Smooth muscle cell (in vitro differentiated cells): Measurements from ENCODE around the gene GPR55. TPM values are rescaled to one million over a fixed set of nuclear protein-coding genes. Genes with fewer than 3 reads are reported as not detected.

Experiments used
- DNase-seq: peaks from one replicate; lab custom pipeline; 2025; ENCODE audit not compliant: unreplicated experiment; lab: John Stamatoyannopoulos, UW
- H2AFZ ChIP-seq: fragments of 200-600 bp; sonication (generic); 2 replicates; pipeline ENCODE4 v1.6.0; 2016; ENCODE audit warnings: antibody characterized with exemption, low read depth, mild to moderate bottlenecking
- H3F3A ChIP-seq: fragments of 200-600 bp; sonication (generic); 2 replicates; pipeline ENCODE4 v1.6.0; 2017; ENCODE audit warnings: antibody characterized with exemption, low read depth
- H3K27ac ChIP-seq: fragments of 200-600 bp; sonication (generic); 2 replicates; pipeline ENCODE4 v1.5.1; 2016; ENCODE audit warnings: low read depth, mild to moderate bottlenecking
- H3K27me3 ChIP-seq: fragments of 200-600 bp; sonication (generic); 2 replicates; pipeline ENCODE4 v1.6.1; 2016; ENCODE audit warnings: low read depth, mild to moderate bottlenecking
- H3K36me3 ChIP-seq: fragments of 200-600 bp; sonication (generic); 2 replicates; pipeline ENCODE4 v1.5.1; 2016; ENCODE audit warnings: low read depth
- H3K4me1 ChIP-seq: fragments of 200-600 bp; sonication (generic); 2 replicates; pipeline ENCODE4 v1.5.1; 2016; ENCODE audit warnings: low read depth
- H3K4me2 ChIP-seq: fragments of 200-600 bp; sonication (generic); 2 replicates; pipeline ENCODE4 v1.6.0; 2016; ENCODE audit warnings: mild to moderate bottlenecking
- H3K4me3 ChIP-seq: fragments of 200-600 bp; sonication (generic); 2 replicates; pipeline ENCODE4 v1.5.1; 2016; ENCODE audit warnings: mild to moderate bottlenecking
- H3K79me2 ChIP-seq: fragments of 200-600 bp; sonication (generic); 2 replicates; pipeline ENCODE4 v1.6.0; 2016; ENCODE audit warnings: low read depth, mild to moderate bottlenecking
- H3K9ac ChIP-seq: fragments of 200-600 bp; sonication (generic); 2 replicates; pipeline ENCODE4 v1.6.0; 2016; ENCODE audit warnings: low read depth
- H3K9me3 ChIP-seq: fragments of 200-600 bp; sonication (generic); replicated peaks from 2 replicates; pipeline ENCODE4 v1.5.1; 2016; ENCODE audit warnings: low read depth
- H4K20me1 ChIP-seq: fragments of 200-600 bp; sonication (generic); 2 replicates; pipeline ENCODE4 v1.6.0; 2016; ENCODE audit warnings: low read depth
- WGBS: methylation state at CpG from one replicate; pipeline ENCODE4 v1.1.7; 2016; ENCODE audit warnings: low lambda C conversion rate; 5-methylcytosine and 5-hydroxymethylcytosine counted together
- polyA plus RNA-seq: library from polyadenylated mRNA; unstranded; fragments of >200 nt; fragmentation: Nextera tagmentation; extraction: Ambion mirVana; gene quantifications from 2 replicates; pipeline ENCODE4 v1.2.1, GENCODE V29; 2016
- total RNA-seq: library from RNA; depleted of rRNA; stranded (reverse); fragments of >200 nt; gene quantifications from 2 replicates; pipeline ENCODE4 v1.2.3, GENCODE V29; 2014
- TF ChIP-seq, protein P1 (sequence below): fragments of 200-600 bp; sonication (generic); IDR thresholded peaks from 2 replicates; pipeline ENCODE4 v1.5.1; 2017; ENCODE audit warnings: borderline replicate concordance, mild to moderate bottlenecking, antibody characterized with exemption; ENCODE audit not compliant: insufficient read depth, poor library complexity, severe bottlenecking

The GPR55 gene
- total and polyA plus RNA-seq, 2 experiments from 2014 or later: not detected

DNA sequence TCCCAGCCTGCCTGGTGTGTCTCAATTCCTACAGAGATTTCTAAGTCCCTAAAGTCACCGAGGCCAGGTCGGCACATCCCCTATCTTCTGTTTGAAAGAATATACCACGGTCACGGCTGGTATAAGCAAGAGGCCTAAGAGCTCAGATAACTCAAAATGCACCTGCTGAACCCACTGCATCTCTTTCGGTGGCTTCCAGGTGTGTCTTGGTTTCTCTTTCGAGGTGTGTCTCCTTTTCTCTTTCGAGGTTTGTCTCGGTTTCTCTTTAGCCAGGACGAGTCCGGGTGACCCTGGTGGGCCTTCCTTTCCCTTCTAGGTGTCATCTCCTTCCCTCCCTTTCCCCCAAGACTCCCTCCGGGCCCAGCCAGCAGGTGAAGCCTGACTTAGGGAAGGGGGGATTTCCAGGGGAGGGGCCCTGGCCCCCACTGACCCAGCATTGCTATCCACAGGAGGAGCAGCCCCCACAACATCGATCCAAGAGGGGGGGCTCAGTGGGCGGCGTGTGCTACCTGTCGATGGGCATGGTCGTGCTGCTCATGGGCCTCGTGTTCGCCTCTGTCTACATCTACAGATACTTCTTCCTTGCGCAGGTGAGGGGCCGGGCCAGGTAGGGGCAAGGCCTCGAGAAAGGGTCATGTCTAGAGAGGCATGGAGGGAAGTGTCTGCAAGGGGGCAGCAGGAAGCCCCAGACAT is 51.9 kb downstream of the GPR55 start:
- Histone ChIP-seq H4K20me1 (peaks cover 86% of the 10 kb centered on the region), H3K79me2 (peaks cover 45% of the 10 kb centered on the region), H3K9me3 (no peaks in the 10 kb centered on the region), H3K4me2 (no peak overlapping the region), H3K27me3 (no peaks in the 10 kb centered on the region), H2AFZ (no peak overlapping the region), H3F3A (no peaks in the 10 kb centered on the region), H3K4me1 (peaks cover 31% of the 10 kb centered on the region), H3K36me3 (no peaks in the 10 kb centered on the region), H3K27ac (no peak overlapping the region), H3K9ac (no peak overlapping the region), H3K4me3 (no peak overlapping the region)
- TF ChIP-seq, protein P1, sequence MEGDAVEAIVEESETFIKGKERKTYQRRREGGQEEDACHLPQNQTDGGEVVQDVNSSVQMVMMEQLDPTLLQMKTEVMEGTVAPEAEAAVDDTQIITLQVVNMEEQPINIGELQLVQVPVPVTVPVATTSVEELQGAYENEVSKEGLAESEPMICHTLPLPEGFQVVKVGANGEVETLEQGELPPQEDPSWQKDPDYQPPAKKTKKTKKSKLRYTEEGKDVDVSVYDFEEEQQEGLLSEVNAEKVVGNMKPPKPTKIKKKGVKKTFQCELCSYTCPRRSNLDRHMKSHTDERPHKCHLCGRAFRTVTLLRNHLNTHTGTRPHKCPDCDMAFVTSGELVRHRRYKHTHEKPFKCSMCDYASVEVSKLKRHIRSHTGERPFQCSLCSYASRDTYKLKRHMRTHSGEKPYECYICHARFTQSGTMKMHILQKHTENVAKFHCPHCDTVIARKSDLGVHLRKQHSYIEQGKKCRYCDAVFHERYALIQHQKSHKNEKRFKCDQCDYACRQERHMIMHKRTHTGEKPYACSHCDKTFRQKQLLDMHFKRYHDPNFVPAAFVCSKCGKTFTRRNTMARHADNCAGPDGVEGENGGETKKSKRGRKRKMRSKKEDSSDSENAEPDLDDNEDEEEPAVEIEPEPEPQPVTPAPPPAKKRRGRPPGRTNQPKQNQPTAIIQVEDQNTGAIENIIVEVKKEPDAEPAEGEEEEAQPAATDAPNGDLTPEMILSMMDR: no peak
- WGBS: 95% methylated on average over 21 of the region's 21 CpGs
- DNase-seq: no peak

DNA sequence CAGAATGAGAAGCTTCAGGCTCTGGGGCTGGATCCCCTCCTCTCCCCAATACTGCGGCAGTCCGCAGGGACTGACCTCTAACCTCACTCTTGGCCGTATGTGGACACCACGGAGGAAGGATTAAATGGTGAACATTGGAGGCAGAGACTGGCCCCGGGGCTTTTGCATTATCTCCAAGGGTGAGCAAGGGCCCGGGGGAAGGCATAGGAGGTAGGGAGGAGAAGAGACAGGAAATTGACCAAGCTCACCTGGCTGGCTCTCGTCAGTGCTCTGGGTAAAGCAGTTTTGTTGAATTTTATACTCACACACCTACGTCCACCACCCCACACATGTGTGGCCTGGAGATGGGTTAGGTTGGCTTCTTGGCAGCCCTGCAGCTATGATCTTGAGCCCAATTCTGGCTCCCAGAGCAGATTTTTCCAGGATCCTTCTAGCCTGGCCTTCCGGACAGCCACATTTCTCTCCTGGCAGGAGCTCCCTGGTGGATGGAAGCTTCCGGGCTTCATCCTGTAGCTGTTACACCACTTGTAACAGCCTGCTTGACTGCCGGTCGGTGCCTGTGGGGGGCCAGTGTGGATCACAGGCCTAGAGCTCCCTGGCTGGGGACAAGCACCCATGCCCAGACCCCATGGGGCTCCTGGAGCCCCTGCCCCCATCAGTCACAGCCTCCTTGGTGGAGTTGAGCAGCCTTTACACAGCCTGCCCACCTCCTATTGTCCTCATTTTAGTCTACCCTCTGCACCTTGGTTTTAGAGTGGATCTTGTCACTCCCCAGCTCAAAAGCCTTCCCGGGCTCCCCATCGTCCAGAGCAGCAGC is 52.7 kb downstream of the GPR55 start:
- Histone ChIP-seq H3K4me1 (peaks cover 37% of the 10 kb centered on the region), H3K9ac (no peak overlapping the region), H3K4me2 (no peak overlapping the region), H3F3A (no peaks in the 10 kb centered on the region), H2AFZ (no peak overlapping the region), H3K27me3 (no peaks in the 10 kb centered on the region), H3K79me2 (peaks cover 45% of the 10 kb centered on the region), H3K36me3 (no peaks in the 10 kb centered on the region), H3K4me3 (no peak overlapping the region), H3K27ac (no peak overlapping the region), H4K20me1 (peaks cover 87% of the 10 kb centered on the region), H3K9me3 (no peaks in the 10 kb centered on the region)
- DNase-seq: no peak
- TF ChIP-seq, protein P1: no peak
- 87% methylated on average over 14 of the region's 14 CpGs for WGBS

DNA sequence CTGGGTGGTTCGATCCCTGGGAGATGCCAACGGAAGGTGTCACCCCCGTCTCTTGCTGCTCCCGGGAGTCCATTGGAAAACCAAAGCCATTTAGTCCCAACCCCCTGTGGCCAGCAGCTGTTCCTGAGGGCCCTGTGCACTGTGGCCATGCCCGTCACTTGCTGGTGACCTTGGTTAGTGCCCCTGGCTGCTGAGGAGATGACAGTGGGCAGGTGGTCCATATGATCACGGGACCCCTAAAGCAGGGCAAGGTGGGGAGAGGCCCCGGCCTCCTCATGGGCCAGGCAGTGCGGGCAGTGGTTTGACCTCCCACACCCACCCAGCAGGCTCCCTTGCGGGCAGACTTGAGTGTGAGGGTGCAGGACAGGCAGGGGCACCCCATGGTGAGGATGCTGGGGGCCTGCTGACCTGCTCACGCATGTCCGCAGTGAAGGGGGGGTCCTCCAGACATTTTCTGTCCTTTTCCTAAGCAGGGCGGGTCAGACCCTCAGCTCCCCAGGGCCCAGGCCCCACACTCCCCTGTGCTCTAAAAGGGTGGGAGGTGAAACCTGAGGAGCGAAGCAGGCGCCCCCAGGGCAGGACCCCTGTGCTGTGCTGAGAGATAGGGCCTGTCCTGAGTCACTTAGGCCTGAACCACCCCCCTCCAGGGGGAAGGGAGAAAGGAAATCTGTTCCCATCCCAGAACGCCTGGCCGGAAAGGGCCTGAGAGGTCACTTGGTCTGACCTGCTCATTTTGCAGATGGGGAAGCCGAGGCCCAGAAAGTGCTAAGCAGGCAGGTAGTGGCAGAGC is 53.5 kb downstream of the GPR55 start:
- no peak for DNase-seq
- TF ChIP-seq, protein P1: no peak
- Histone ChIP-seq H4K20me1 (peaks cover 89% of the 10 kb centered on the region), H3K36me3 (no peaks in the 10 kb centered on the region), H3K9me3 (no peaks in the 10 kb centered on the region), H3K27ac (peak overlapping the region; percentile 63), H3K4me1 (peaks cover 45% of the 10 kb centered on the region), H3K4me2 (no peak overlapping the region), H3F3A (peaks cover 4% of the 10 kb centered on the region), H3K79me2 (peaks cover 48% of the 10 kb centered on the region), H3K27me3 (no peaks in the 10 kb centered on the region), H2AFZ (no peak overlapping the region), H3K4me3 (no peak overlapping the region), H3K9ac (no peak overlapping the region)
- WGBS: 80% methylated on average over 17 of the region's 17 CpGs
